ENCODE data around the gene MICAL2.

DNA sequence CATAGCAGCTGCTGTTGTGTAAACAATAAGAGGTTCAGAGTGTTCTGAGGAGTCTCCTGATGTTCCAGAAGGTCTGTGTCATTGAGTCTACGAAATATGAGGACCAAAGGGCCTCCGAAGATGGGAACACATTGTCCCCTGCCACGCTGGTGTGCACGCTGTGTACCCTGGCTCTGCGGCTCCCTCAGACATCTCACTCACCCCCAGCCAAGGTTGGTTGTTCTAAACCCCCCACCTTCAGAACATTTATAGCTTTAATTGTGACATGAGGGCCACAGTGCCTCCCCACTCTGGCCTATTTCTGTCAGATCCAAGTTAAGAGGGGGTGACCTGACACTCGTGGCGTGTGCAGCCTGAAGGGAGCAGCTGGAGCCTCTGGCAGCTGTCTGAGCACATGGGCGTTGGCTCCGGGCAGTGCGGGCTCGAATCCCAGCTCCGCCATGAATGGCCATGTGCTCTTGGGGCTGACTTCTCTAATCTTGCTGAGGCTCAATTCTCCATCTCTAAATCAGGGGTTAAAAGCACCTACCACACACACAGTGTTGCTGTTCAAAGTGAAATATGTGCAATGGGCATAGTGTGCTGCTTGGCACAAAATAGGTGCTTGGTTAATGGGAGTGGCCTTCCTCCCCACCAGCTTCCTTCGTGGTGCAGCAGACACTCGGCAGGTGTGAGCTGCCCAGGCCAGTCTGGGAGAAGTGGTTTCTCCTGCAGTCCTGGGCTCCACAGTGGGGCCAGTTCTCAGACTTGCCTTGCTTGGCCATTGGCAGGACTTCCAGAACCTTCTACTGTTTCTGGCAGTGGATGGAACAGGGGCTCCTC lies 39.7 kb upstream of the MICAL2 start:
- TF ChIP-seq, protein P1, sequence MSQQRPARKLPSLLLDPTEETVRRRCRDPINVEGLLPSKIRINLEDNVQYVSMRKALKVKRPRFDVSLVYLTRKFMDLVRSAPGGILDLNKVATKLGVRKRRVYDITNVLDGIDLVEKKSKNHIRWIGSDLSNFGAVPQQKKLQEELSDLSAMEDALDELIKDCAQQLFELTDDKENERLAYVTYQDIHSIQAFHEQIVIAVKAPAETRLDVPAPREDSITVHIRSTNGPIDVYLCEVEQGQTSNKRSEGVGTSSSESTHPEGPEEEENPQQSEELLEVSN (IDR thresholded peaks at IDR 0.05): no peak
- no peak for TF ChIP-seq SIX5 (IDR thresholded peaks at IDR 0.05; ENCODE audit: low read depth, low read length)
- no peak for TF ChIP-seq BRCA1 (IDR thresholded peaks at IDR 0.05; ENCODE audit: low read depth, low read length)
- no peak for TF ChIP-seq CEBPB (IDR thresholded peaks at IDR 0.05; ENCODE audit: low read depth, low read length)
- TF ChIP-seq EZH2 (IDR thresholded peaks at IDR 0.05; ENCODE audit: low read depth, low read length, severe bottlenecking): no peak
- TF ChIP-seq EP300 (IDR thresholded peaks at IDR 0.05; ENCODE audit: borderline replicate concordance in 1 of 2, low read depth in 2 of 2, low read length in 2 of 2): no peak
- TF ChIP-seq JUND (IDR thresholded peaks at IDR 0.05; ENCODE audit: low read length): no peak
- no peak for TF ChIP-seq TCF12 (IDR thresholded peaks at IDR 0.05; ENCODE audit: low read depth, low read length)

Data from H1 (cell line).